ENCODE results near the gene LMOD3. TPM values are rescaled to one million over a fixed set of nuclear protein-coding genes. Genes with fewer than 3 reads are reported as not detected.

LMOD3 gene
- total and polyA plus RNA-seq, 2 of the 4 experiments (the other 2 are of a cell fraction): not detected

- ATAC-seq (ENCODE audit: low read depth) (no peak), DNase-seq (no peak)
- no CpG with 5 or more reads among the region's 2 CpGs for WGBS, 2 experiments (ENCODE audit: extremely low coverage in 2 of 2, insufficient read length in 1 of 2)
- dilution Hi-C loops (cut with HindIII; ENCODE audit: low sequenced_read_pairs, unreplicated experiment): no loop called here
- Histone ChIP-seq H3K9me1 (ENCODE audit: insufficient read depth, low read length) (no peaks in the 10 kb centered on the region), H3K4me3 (ENCODE audit: insufficient read depth, low read depth, low read length) (no peak overlapping the region), H3K23ac (ENCODE audit: low read depth, low read length) (no peak overlapping the region), H4K5ac (ENCODE audit: low read depth, low read length) (no peak overlapping the region), H2BK20ac (ENCODE audit: low read depth, low read length) (no peak overlapping the region), H3K79me1 (ENCODE audit: low read depth in 1 of 2, low read length in 2 of 2) (no peaks in the 10 kb centered on the region), H4K20me1 (ENCODE audit: insufficient read depth, low read length) (no peaks in the 10 kb centered on the region), H3K18ac (ENCODE audit: low read depth, low read length) (no peak overlapping the region), H2BK15ac (ENCODE audit: low read depth, low read length) (no peak overlapping the region), H4K91ac (ENCODE audit: insufficient read depth, low read depth, low read length) (no peak overlapping the region), H2AFZ (replicated peaks; ENCODE audit: low read length, poor library complexity) (no peak overlapping the region), H3K9me3 (ENCODE audit: control insufficient read depth, insufficient read depth, low read length) (no peaks in the 10 kb centered on the region), H2AK9ac (replicated peaks; ENCODE audit: low read depth, low read length, poor library complexity) (no peak overlapping the region), H3K4me1 (ENCODE audit: control insufficient read depth, insufficient read depth, low read length) (no peaks in the 10 kb centered on the region), H2BK120ac (ENCODE audit: low read depth, low read length) (no peak overlapping the region), H4K8ac (ENCODE audit: low read depth in 2 of 2, low read length in 2 of 2) (no peak overlapping the region), H3K27me3 (ENCODE audit: control insufficient read depth, insufficient read depth, low read length) (peaks cover 14% of the 10 kb centered on the region), H2AK5ac (ENCODE audit: low read depth, low read length) (no peak overlapping the region), H3K9ac (ENCODE audit: low read depth, low read length) (no peak overlapping the region), H3K56ac (ENCODE audit: extremely low read depth, insufficient read depth, low read length) (no peak overlapping the region), H3K14ac (replicated peaks; ENCODE audit: low read depth, low read length) (no peak overlapping the region), H3K27ac (ENCODE audit: insufficient read depth, low read length) (no peak overlapping the region), H3K4me2 (ENCODE audit: low read depth, low read length) (no peak overlapping the region), H3K36me3 (ENCODE audit: control insufficient read depth, insufficient read depth, low read length) (no peaks in the 10 kb centered on the region), H2BK5ac (ENCODE audit: low read depth, low read length, poor library complexity, severe bottlenecking) (no peak overlapping the region), H3K4ac (ENCODE audit: low read depth, low read length) (no peak overlapping the region)
- intact Hi-C loops (cut with micrococcal nuclease): no loop called here
- in situ Hi-C loops (cut with MboI; ENCODE audit: low sequenced_read_pairs): loop anchor here (10.0 to 25.0 kb wide), 2 partner anchors 282 to 800 kb away; no protein-coding TSS in a partner anchor
- no TSS peak for BruUV-seq (replicated peaks)
- ChIA-PET CTCF (interaction anchor here (0.7 to 3.6 kb wide), 14 partner anchors 11 to 264 kb away, joined by 3 to 51 read pairs (median 6); no protein-coding TSS in a partner anchor), POLR2A (ENCODE audit: unreplicated experiment) (no interaction called here)
- no peak for TF ChIP-seq CTCF (conservative IDR thresholded peaks at IDR 0.05; ENCODE audit: low read depth, low read length)
- TF ChIP-seq MAFK (IDR thresholded peaks at IDR 0.05; ENCODE audit: low read depth, low read length): no peak
- no peak for TF ChIP-seq RAD21 (IDR thresholded peaks at IDR 0.05; ENCODE audit: low read length)
Observed at GRCh38 chr3:69162308-69162980, 40.0 kb upstream of the LMOD3 start.
